Tibial nerve (tissue), 3 donors: Measurements from ENCODE around the gene SLC16A12.

Experiments
- CTCF ChIP-seq, 5 experiments: fragments of 200-600 bp in 3 of 5; fragments of 450-650 bp in 2 of 5; sonication (generic) in 3 of 5; IDR thresholded peaks; one replicate each; pipeline ENCODE4 v1.5.1; 2016 to 2019; ENCODE audit warnings: antibody characterized with exemption in 5 of 5, mild to moderate bottlenecking in 3 of 5, moderate library complexity in 2 of 5
- POLR2A ChIP-seq, 2 donors: fragments of 450-650 bp; IDR thresholded peaks; one replicate each; pipeline ENCODE4 v1.6.1; 2017; ENCODE audit warnings: antibody characterized with exemption in 2 of 2, mild to moderate bottlenecking in 2 of 2, moderate library complexity in 2 of 2

DNA sequence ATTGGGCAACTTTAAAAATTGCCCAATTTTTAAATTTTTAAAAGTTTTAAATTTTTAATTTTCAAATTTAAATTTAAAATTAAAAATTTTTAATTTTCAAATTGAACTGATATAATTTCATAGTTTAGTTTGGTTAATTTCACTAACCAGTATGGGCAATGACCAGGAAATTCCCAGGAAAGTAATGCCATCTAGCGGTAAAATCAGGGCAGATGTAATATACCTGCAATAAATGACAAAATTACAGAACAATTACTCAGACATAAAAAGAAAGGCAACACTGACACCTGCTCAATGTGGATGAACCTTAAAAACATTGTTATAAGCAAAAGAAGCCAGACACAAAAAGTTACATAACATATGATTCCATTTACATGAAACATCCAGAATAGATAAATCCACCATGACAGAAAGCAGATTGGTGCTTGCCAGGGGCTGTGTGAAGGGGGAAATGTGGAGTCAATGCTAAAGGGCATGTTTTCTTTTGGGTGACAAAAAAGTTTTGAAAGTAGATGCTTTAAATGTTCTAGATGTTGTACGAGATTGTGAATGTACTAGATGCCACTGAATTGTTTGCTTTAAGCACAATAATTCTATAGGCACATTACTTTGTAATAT, 28.6 kb upstream of the SLC16A12 start:
- TF ChIP-seq CTCF (IDR thresholded peaks at IDR 0.05) (peak; percentile 58 to 78 (median 72)), POLR2A (IDR thresholded peaks at IDR 0.05) (no peak)
